Liver (tissue), 9 donors: Measurements from ENCODE around the gene ALPK3. TPM values are rescaled to one million over a fixed set of nuclear protein-coding genes. Genes with fewer than 3 reads are reported as not detected.

Experiments used
- DNase-seq: peaks from one replicate; pipeline ENCODE4 v3.0.0-alpha.2; 2017; ENCODE audit warnings: low spot score
- H3K27ac ChIP-seq, 2 donors: one replicate each; pipeline ENCODE4 v1.7.0; 2013; ENCODE audit warnings: inconsistent platforms in 2 of 2, low read length in 2 of 2, control low read depth in 1 of 2, low read depth in 1 of 2, mild to moderate bottlenecking in 1 of 2
- H3K27me3 ChIP-seq, 4 donors: one replicate each; pipeline versions ENCODE4 v1.6.1 to v1.7.0; 2013; ENCODE audit warnings: low read length in 3 of 4, inconsistent platforms in 1 of 4, mild to moderate bottlenecking in 1 of 4, moderate library complexity in 1 of 4; ENCODE audit not compliant: control insufficient read depth in 4 of 4, insufficient read depth in 4 of 4
- H3K36me3 ChIP-seq, 4 donors: one replicate each; pipeline versions ENCODE4 v1.6.1 to v1.7.0; 2013; ENCODE audit warnings: low read length in 3 of 4, mild to moderate bottlenecking in 3 of 4, low read depth in 1 of 4, moderate library complexity in 1 of 4; ENCODE audit not compliant: control insufficient read depth in 4 of 4, insufficient read depth in 3 of 4
- H3K4me1 ChIP-seq, 4 donors: one replicate each; pipeline versions ENCODE4 v1.6.1 to v1.7.0; 2013; ENCODE audit warnings: low read length in 3 of 4, mild to moderate bottlenecking in 3 of 4, moderate library complexity in 1 of 4; ENCODE audit not compliant: control insufficient read depth in 4 of 4, insufficient read depth in 4 of 4
- H3K4me3 ChIP-seq, 3 donors: one replicate each; pipeline versions ENCODE4 v1.6.1 to v1.7.0; 2013; ENCODE audit warnings: low read length in 3 of 3, control low read depth in 1 of 3, low read depth in 1 of 3, mild to moderate bottlenecking in 1 of 3
- H3K9ac ChIP-seq, 2 donors: one replicate each; pipeline ENCODE4 v1.7.0; 2013; ENCODE audit warnings: low read length in 2 of 2, mild to moderate bottlenecking in 2 of 2, moderate library complexity in 2 of 2, control low read depth in 1 of 2, low read depth in 1 of 2
- H3K9me3 ChIP-seq, 4 donors: one replicate each; pipeline versions ENCODE4 v1.6.1 to v1.7.0; 2013; ENCODE audit warnings: low read length in 3 of 4; ENCODE audit not compliant: control insufficient read depth in 4 of 4
- CTCF ChIP-seq: fragments of 150-350 bp; IDR thresholded peaks from 2 replicates; pipeline ENCODE4 v1.5.1; 2017; ENCODE audit warnings: improper control_type of control experiment, low read depth, low read length; ENCODE audit not compliant: missing input control
- EGR1 ChIP-seq, 2 donors: IDR thresholded peaks; 2 replicates each; pipeline ENCODE4 v1.6.1; 2016 to 2018; ENCODE audit warnings: antibody characterized with exemption in 2 of 2, low read depth in 2 of 2
- FOXA1 ChIP-seq: IDR thresholded peaks from 2 replicates; pipeline ENCODE4 v1.6.1; 2016; ENCODE audit warnings: antibody characterized with exemption
- FOXA2 ChIP-seq: IDR thresholded peaks from 2 replicates; pipeline ENCODE4 v1.6.1; 2016; ENCODE audit warnings: antibody characterized with exemption
- GABPA ChIP-seq, 2 donors: IDR thresholded peaks in 1 of 2; conservative IDR thresholded peaks in 1 of 2; 2 replicates each; pipeline ENCODE4 v1.6.1; 2016; ENCODE audit warnings: antibody characterized with exemption in 2 of 2, mild to moderate bottlenecking in 1 of 2, moderate library complexity in 1 of 2
- HNF4A ChIP-seq, 2 donors: conservative IDR thresholded peaks; 2 replicates each; pipeline ENCODE4 v1.6.1; 2016; ENCODE audit warnings: antibody characterized with exemption in 2 of 2, mild to moderate bottlenecking in 2 of 2
- HNF4G ChIP-seq: IDR thresholded peaks from 2 replicates; pipeline ENCODE4 v1.6.1; 2016; ENCODE audit warnings: antibody characterized with exemption
- JUND ChIP-seq, 2 donors: IDR thresholded peaks; 2 replicates each; pipeline ENCODE4 v1.6.1; 2016; ENCODE audit warnings: antibody characterized with exemption in 2 of 2
- MAX ChIP-seq: IDR thresholded peaks from 2 replicates; pipeline ENCODE4 v1.6.1; 2016; ENCODE audit warnings: antibody characterized with exemption
- NR2F2 ChIP-seq: IDR thresholded peaks from 2 replicates; pipeline ENCODE4 v1.6.1; 2016; ENCODE audit warnings: antibody characterized with exemption
- RAD21 ChIP-seq, 2 donors: IDR thresholded peaks; 2 replicates each; pipeline ENCODE4 v1.6.1; 2016; ENCODE audit warnings: antibody characterized with exemption in 2 of 2, mild to moderate bottlenecking in 2 of 2
- REST ChIP-seq: IDR thresholded peaks from 2 replicates; pipeline ENCODE4 v1.6.1; 2016; ENCODE audit warnings: antibody characterized with exemption, mild to moderate bottlenecking
- SP1 ChIP-seq: IDR thresholded peaks from 2 replicates; pipeline ENCODE4 v1.6.1; 2018; ENCODE audit warnings: antibody characterized with exemption, mild to moderate bottlenecking
- TAF1 ChIP-seq: conservative IDR thresholded peaks from 2 replicates; pipeline ENCODE4 v1.6.1; 2016; ENCODE audit warnings: antibody characterized with exemption, mild to moderate bottlenecking
- YY1 ChIP-seq: IDR thresholded peaks from 2 replicates; pipeline ENCODE4 v1.6.1; 2016; ENCODE audit warnings: antibody characterized with exemption, mild to moderate bottlenecking
- WGBS: extraction: QIAGEN DNeasy Blood & Tissue Kit; methylation state at CpG from one replicate; pipeline ENCODE4 v1.1.7; 2013; 5-methylcytosine and 5-hydroxymethylcytosine counted together
- polyA plus RNA-seq, 2 donors: library from polyadenylated mRNA; stranded (reverse) in 1 of 2; unstranded in 1 of 2; fragments of 200-250 nt in 1 of 2; fragments of >200 nt in 1 of 2; fragmentation: Nextera tagmentation in 1 of 2; extraction: Ambion mirVana in 1 of 2; gene quantifications; one replicate each; pipeline versions ENCODE4 v1.2.1 to v1.2.3, GENCODE V29; 2013 to 2015
- total RNA-seq, 2 donors: library from RNA; depleted of rRNA; stranded (reverse); fragments of >200 nt; gene quantifications; one replicate each; pipeline ENCODE4 v1.2.3, GENCODE V29; 2014
- TF ChIP-seq, protein P1 (sequence below): IDR thresholded peaks from 2 replicates; pipeline ENCODE4 v1.6.1; 2016; ENCODE audit warnings: antibody characterized with exemption
- TF ChIP-seq, protein P2 (sequence below): IDR thresholded peaks from 2 replicates; pipeline ENCODE4 v1.6.1; 2016; ENCODE audit warnings: antibody characterized with exemption
- donor health status: healthy.
- donor health status: healthy.
- donor health status: healthy.
- donor health status: healthy.
- donor health status: healthy.

Gene ALPK3
- total and polyA plus RNA-seq, 4 donors = 0.96 to 10.0 (median 2.8) TPM

GRCh38 chr15:84783493-84784251, 33.5 kb upstream of the ALPK3 start:
- H3K36me3 ChIP-seq = peaks cover 12 to 41% (median 33%) of the 10 kb centered on the region in 4 donors
- no peaks in the 10 kb centered on the region for H3K27me3 ChIP-seq
- no peak overlapping the region for H3K27ac ChIP-seq
- DNase-seq = no peak
- no peaks in the 10 kb centered on the region for H3K9me3 ChIP-seq
- WGBS = 86% methylated on average over 12 of the region's 12 CpGs
- no peak overlapping the region for H3K9ac ChIP-seq
- peaks cover 0 to 21% (median 11%) of the 10 kb centered on the region in 4 donors for H3K4me1 ChIP-seq
- no peak overlapping the region for H3K4me3 ChIP-seq
- TF ChIP-seq EGR1 (IDR thresholded peaks at IDR 0.05; ENCODE audit: low read depth in 2 of 2) = no peak
- TF ChIP-seq GABPA (IDR thresholded peaks at IDR 0.05 in 1 of 2, conservative IDR thresholded peaks at IDR 0.05 in 1 of 2) = no peak
- peak in 1 of 2 donors; percentile 9 for TF ChIP-seq RAD21 (IDR thresholded peaks at IDR 0.05)
- no peak for TF ChIP-seq SP1
- no peak for TF ChIP-seq CTCF

GRCh38 chr15:84784262-84784661, 32.9 kb upstream of the ALPK3 start:
- WGBS = 97% methylated on average over 17 of the region's 17 CpGs
- Histone ChIP-seq H3K27me3 (no peaks in the 10 kb centered on the region), H3K4me3 (no peak overlapping the region), H3K27ac (no peak overlapping the region), H3K4me1 (peaks cover 0 to 19% (median 8%) of the 10 kb centered on the region in 4 donors), H3K9ac (no peak overlapping the region), H3K36me3 (peaks cover 12 to 41% (median 33%) of the 10 kb centered on the region in 4 donors), H3K9me3 (no peaks in the 10 kb centered on the region)
- TF ChIP-seq CTCF = no peak
- no peak for TF ChIP-seq YY1
- no peak for TF ChIP-seq FOXA2
- TF ChIP-seq EGR1 (IDR thresholded peaks at IDR 0.05; ENCODE audit: low read depth in 2 of 2) = no peak
- TF ChIP-seq FOXA1 = no peak
- TF ChIP-seq, protein P1, sequence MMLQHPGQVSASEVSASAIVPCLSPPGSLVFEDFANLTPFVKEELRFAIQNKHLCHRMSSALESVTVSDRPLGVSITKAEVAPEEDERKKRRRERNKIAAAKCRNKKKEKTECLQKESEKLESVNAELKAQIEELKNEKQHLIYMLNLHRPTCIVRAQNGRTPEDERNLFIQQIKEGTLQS = no peak
- TF ChIP-seq SP1 = no peak
- TF ChIP-seq, protein P2, sequence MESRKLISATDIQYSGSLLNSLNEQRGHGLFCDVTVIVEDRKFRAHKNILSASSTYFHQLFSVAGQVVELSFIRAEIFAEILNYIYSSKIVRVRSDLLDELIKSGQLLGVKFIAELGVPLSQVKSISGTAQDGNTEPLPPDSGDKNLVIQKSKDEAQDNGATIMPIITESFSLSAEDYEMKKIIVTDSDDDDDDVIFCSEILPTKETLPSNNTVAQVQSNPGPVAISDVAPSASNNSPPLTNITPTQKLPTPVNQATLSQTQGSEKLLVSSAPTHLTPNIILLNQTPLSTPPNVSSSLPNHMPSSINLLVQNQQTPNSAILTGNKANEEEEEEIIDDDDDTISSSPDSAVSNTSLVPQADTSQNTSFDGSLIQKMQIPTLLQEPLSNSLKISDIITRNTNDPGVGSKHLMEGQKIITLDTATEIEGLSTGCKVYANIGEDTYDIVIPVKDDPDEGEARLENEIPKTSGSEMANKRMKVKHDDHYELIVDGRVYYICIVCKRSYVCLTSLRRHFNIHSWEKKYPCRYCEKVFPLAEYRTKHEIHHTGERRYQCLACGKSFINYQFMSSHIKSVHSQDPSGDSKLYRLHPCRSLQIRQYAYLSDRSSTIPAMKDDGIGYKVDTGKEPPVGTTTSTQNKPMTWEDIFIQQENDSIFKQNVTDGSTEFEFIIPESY = no peak
- TF ChIP-seq RAD21 (IDR thresholded peaks at IDR 0.05) = no peak
- no peak for TF ChIP-seq NR2F2
- TF ChIP-seq MAX = no peak
- TF ChIP-seq HNF4G = no peak
- no peak for TF ChIP-seq JUND (IDR thresholded peaks at IDR 0.05)
- TF ChIP-seq TAF1 = no peak
- no peak for TF ChIP-seq REST
- no peak for TF ChIP-seq HNF4A (conservative IDR thresholded peaks at IDR 0.05)
- no peak for TF ChIP-seq GABPA (IDR thresholded peaks at IDR 0.05 in 1 of 2, conservative IDR thresholded peaks at IDR 0.05 in 1 of 2)
- no peak for DNase-seq
